HL-60 (cell line): ENCODE data around the gene MAPK10.
"Not testable (repeated sequence)": the region's sequence is repeated elsewhere in the genome, so short reads cannot be mapped to it uniquely, and the experiment has no call there.

ENCODE experiments used
- DNase-seq, 2 experiments: peaks; one replicate each; pipeline ENCODE4 v3.0.0-alpha.2; 2010 to 2020; ENCODE audit warnings: low read depth in 1 of 2, low spot score in 1 of 2
- H3K27ac ChIP-seq: fragments of 250-450 bp; sonication (Bioruptor Pico); replicated peaks from 2 replicates; pipeline ENCODE4 v1.5.1; 2020; ENCODE audit warnings: mild to moderate bottlenecking, moderate library complexity
- H3K27me3 ChIP-seq: fragments of 250-450 bp; sonication (Bioruptor Pico); 2 replicates; pipeline ENCODE4 v1.5.1; 2021; ENCODE audit warnings: mild to moderate bottlenecking, moderate library complexity; ENCODE audit not compliant: insufficient read depth, poor library complexity, severe bottlenecking
- H3K4me3 ChIP-seq: replicated peaks from 2 replicates; pipeline ENCODE4 v1.5.1; 2011; ENCODE audit warnings: mild to moderate bottlenecking, control low read depth, low read length; ENCODE audit not compliant: insufficient read depth
- CTCF ChIP-seq: IDR thresholded peaks from one replicate; pipeline ENCODE4 v1.5.1; 2011; ENCODE audit warnings: low read length, control low read depth, inconsistent platforms; ENCODE audit not compliant: insufficient read depth
- GABPA ChIP-seq: IDR thresholded peaks from 2 replicates; pipeline ENCODE4 v1.6.1; 2012; ENCODE audit warnings: low read depth
- POLR2AphosphoS5 ChIP-seq: IDR thresholded peaks from 2 replicates; pipeline ENCODE4 v1.6.1; 2012; ENCODE audit warnings: low read depth
- SPI1 ChIP-seq: IDR thresholded peaks from 2 replicates; pipeline ENCODE4 v1.6.1; 2012; ENCODE audit warnings: low read depth, mild to moderate bottlenecking, borderline replicate concordance
- TF ChIP-seq, protein P1 (sequence below): IDR thresholded peaks from 2 replicates; pipeline ENCODE4 v1.6.1; 2012; ENCODE audit warnings: low read depth; ENCODE audit not compliant: insufficient replicate concordance

Gene MAPK10

GRCh38 chr4:86032476-86033022, 327.3 kb downstream of the MAPK10 start:
- no peak overlapping the region for H3K4me3 ChIP-seq
- TF ChIP-seq POLR2AphosphoS5 (no peak), CTCF (no peak), GABPA (no peak), SPI1 (no peak)
- TF ChIP-seq, protein P1, sequence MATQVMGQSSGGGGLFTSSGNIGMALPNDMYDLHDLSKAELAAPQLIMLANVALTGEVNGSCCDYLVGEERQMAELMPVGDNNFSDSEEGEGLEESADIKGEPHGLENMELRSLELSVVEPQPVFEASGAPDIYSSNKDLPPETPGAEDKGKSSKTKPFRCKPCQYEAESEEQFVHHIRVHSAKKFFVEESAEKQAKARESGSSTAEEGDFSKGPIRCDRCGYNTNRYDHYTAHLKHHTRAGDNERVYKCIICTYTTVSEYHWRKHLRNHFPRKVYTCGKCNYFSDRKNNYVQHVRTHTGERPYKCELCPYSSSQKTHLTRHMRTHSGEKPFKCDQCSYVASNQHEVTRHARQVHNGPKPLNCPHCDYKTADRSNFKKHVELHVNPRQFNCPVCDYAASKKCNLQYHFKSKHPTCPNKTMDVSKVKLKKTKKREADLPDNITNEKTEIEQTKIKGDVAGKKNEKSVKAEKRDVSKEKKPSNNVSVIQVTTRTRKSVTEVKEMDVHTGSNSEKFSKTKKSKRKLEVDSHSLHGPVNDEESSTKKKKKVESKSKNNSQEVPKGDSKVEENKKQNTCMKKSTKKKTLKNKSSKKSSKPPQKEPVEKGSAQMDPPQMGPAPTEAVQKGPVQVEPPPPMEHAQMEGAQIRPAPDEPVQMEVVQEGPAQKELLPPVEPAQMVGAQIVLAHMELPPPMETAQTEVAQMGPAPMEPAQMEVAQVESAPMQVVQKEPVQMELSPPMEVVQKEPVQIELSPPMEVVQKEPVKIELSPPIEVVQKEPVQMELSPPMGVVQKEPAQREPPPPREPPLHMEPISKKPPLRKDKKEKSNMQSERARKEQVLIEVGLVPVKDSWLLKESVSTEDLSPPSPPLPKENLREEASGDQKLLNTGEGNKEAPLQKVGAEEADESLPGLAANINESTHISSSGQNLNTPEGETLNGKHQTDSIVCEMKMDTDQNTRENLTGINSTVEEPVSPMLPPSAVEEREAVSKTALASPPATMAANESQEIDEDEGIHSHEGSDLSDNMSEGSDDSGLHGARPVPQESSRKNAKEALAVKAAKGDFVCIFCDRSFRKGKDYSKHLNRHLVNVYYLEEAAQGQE, result no peak
- peak; percentile 32 to 42 for DNase-seq
- no peaks in the 10 kb centered on the region for H3K27me3 ChIP-seq
- H3K27ac ChIP-seq, result peak overlapping the region; percentile 40

DNA sequence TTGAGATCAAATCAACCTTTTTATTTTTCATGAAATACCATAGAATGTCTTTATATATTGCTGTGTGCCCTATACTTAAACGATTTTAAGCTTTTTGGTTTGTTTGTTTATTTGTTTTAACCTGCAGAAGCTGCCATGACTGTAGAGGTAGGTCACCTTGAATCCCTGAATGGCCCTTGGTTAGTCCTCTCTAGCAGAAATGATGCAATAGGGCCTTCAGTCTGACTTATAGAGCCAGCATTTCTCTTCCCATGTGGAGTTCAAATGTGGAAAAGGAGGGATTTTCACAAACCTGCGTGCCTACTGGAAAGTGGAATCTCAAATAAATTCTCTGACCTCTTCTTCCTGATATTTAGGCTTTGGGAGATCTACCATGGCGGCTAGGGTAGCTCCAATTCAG, 327.9 kb downstream of the MAPK10 start:
- no peak overlapping the region for H3K4me3 ChIP-seq
- TF ChIP-seq, protein P1, result no peak
- TF ChIP-seq CTCF (no peak), GABPA (no peak), SPI1 (no peak), POLR2AphosphoS5 (no peak)
- H3K27ac ChIP-seq, result no peak overlapping the region
- no peaks in the 10 kb centered on the region for H3K27me3 ChIP-seq
- no peak for DNase-seq

DNA sequence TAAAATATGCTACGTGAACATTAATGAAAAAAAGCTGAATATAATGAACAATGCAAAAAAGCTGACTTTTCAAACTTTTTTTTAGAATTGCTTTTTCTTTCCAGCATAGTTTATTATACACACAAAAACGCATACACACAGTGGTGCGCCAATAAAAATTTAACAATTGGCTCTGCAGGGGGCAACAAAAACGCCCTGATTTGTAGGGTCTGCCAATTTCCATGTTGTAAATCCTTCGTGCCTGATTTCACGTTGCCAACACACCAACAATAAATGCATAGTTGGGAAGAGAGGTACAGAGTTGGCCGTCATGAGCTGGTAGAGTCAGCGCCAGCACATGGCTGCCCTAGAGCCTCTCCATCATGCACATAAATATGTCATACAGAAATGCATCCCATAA, 333.1 kb downstream of the MAPK10 start:
- DNase-seq, result no peak
- Histone ChIP-seq H3K27me3 (no peaks in the 10 kb centered on the region), H3K4me3 (no peak overlapping the region), H3K27ac (no peak overlapping the region)
- TF ChIP-seq GABPA, result no peak
- TF ChIP-seq, protein P1, result no peak
- no peak for TF ChIP-seq POLR2AphosphoS5
- TF ChIP-seq CTCF, result no peak
- TF ChIP-seq SPI1, result no peak

DNA sequence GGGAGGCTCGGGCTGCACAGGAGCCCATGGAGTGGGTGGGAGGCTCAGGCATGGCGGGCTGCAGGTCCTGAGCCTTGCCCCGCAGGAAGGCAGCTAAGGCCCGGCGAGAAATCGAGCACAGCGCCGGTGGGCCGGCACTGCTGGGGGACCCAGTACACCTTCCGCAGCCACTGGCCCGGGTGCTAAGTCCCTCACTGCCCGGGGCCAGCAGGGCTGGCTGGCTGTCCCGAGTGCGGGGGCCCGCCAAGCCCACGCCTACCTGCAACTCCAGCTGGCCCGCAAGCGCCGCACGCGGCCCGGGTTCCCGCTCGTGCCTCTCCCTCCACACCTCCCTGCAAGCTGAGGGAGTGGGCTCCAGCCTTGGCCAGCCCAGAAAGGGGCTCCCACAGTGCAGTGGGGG, 338.2 kb downstream of the MAPK10 start:
- not testable (repeated sequence) for H3K27me3 ChIP-seq, DNase-seq, H3K4me3 ChIP-seq, H3K27ac ChIP-seq
